ENCODE measurements around the gene SLIT3. TPM values are rescaled to one million over a fixed set of nuclear protein-coding genes. Genes with fewer than 3 reads are reported as not detected.

The SLIT3 gene
- total RNA-seq, 1 donor from 2014 or later = not detected

DNA sequence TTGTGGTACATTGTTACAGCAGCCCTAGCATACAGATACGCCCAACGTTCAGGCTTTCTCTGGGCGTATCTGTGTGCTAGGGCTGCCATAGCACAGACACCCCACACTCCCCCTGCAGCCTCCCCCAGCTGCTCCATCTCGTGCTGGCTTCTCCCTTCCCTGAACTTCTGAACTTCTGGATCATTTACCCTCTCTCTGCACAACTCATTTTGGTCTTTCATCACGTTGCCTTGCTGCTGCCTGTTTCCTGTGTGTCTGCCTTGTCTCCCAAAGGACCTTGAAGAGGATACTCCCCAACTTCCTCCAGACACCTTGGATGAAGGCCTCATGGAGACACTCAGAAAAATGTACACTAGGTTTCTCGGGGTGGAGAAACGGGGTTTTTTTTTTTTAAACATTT lies 37.3 kb downstream of the SLIT3 start:
- DNase-seq = no peak

DNA sequence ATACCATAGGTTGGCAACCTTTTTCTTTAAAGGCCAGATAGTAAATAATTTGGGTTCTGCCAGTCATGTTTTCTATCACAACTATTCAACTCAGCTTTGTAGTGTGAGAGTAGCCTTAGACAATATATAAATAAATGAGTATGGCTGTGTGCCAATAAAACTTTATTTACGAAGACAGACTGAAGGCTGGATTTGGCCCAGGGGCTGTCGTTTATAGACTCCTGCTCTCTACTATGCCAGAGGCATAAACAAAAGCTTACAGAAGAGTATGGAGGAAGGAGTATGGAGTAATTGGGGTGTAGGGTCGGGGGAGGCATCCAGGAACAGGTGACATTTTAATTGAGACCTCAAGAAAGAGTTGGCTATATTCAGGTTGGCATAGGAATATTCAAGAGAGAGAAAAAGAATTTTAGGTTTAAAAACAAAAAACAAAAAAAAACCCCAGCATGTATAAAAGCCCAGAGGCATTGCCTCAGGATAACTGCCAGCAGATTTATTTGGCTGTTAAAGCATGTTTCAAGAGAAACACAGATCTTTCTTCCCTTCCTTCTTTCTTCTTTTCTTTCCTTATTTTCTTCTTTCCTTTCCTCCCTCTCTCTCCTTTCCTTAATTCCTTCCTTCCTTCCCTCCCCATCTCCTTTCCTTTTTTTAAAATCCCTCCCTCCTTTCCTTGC lies 39.9 kb downstream of the SLIT3 start:
- no peak for DNase-seq

DNA sequence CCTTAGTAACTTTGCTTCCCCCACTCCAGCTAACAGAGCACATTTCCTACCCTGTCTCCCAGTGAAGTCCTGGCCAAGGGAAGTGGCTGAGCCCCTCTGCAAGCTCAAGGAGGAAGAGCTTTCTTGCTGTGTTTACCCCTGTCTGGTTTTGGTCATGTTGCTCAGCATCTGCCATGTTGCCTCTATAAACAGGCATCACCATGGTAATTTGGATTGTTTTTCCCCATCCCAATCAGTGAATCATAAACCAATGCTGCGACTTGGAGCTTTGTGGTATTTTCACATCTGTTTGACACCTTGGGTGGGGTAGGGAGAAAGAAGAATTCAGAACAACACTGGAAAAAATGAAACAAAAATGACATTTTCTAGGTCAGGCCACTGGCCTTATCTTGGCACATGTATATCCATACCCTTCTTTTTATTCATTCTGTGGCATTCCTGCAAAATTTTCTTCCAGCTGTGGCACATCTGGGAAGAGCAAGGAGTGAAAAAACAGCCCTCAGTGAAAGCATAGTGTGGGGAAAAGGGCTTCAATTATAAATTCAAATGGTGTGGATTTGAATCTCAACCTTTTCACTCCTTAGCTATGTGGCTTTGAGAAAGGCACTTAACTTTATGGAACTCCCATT lies 42.5 kb downstream of the SLIT3 start:
- no peak for DNase-seq

DNA sequence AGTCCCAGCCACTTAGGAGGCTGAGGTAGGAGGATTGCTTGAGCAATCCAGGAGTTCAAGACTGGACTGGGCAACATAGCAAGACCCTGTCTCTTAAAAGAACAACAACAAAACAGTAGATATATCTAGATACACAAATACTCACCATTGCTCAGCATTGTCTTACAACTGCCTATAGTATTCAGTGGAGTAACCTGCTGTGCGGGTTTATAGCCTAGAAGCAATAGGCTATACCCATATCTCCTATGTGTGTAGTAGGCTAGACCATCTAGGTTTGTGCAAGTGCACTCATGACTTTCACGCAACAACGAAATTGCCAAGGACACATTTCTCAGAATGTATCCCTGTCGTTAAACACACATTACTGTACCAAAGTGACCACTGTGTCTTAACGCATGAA lies 44.7 kb downstream of the SLIT3 start:
- no peak for DNase-seq

DNA sequence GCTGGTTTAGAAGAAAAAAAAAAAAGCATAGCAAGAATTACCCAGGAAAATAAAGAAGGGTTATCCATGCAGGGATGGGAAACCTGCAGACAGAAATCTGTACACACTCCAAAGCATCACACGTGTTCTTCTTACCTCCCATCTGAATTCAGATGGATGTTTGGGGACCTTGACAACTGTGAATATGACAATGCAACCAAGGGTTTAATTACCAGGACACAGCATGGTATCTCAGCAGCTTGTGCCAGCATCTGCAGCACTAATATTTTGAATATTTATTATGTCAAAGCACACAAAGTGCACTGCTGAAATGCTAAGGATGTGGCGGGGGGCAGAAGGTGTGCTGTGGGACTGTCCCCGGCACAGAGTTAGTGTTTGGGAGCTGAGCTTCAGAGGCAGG lies 47.9 kb downstream of the SLIT3 start:
- no peak for DNase-seq

DNA sequence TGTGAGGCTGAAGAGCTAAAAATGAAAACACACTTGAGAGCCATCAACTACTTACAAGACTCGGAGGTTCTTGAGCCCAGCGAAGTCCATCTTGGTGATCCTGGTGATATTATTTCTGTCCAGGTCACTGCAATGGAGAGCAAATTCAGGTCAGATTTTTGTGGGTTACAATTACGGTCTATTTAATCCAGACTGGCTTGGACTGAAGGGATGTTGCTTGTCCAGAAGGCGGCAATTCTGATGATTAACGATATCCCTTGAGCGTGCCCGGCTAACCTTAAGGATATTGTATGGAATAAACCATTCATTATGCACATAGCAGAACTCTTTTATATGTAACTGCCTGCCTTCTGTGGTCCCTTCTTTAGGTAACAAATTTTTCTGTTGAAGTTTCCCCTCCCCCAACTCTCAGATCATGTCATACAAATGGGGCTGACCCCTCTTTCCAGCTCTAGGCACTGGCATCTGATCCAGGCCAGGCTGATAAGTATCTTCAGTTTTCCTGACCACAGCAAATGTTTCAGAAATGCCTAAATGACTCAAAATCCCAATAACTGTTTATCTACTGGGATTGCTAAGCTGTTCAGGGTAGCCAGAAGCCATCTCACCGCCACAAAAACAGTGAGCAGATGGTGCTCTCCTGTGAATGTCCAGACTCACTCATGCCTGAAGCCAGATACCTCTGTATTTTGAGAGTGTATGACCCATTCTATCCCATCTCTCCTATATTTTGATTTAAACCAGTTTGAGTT lies 49.4 kb downstream of the SLIT3 start:
- no peak for DNase-seq

DNA sequence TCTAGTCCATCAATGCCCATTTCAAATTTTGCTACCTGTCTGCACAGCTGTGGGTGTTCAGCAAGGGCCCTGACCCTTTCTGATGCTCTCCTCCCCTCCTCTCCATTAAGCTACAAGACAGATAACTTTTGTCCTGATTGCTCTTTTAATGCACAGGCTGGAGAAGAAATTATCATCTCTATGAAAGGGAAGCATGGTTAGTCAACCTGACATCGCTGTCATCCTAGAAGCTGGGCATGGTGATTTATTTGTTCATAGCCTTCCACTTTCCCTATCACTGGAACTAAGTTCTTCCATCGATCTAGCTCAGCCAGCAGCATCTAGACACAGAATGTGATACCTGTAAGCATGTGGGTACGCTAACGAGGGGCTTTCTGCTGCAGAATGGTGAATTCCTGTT lies 50.1 kb downstream of the SLIT3 start:
- DNase-seq = no peak

DNA sequence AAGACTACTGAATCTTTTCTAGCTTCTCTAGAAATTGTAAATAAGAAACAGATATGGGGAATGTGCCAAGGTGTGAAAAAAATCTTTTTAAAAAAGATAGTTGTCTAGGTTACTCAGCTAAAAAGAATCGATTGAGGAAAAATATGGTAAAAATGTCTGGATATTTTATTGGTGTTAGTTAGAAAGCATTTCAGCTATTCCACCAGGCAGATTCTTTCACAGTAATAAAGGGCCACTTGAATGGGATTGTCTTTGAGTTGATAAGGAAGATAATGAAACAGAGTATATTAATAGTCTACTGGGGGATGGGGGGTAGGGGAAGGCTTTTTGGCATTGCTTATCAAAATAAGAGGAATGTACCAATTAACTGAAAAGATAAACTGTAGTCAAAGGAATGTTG lies 51.9 kb downstream of the SLIT3 start:
- no peak for DNase-seq

DNA sequence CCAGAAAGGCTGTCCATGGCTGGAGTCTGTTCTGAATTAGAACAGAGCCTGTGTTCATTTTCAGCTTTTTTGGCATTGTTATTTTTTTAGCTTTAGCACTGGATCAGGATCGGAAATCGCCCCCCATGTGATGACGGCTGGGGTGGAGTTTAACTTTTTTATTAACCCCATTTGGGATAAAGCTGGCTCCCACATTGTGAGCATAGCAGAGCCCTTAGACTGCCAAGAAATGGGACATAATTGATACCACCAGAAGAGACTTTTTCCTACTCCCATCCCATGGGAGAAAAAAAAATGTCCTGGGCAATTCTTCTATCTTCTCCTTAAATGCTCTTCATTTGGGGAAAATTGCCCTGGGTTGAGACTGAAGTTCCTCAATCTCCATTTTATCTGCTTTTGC lies 52.4 kb downstream of the SLIT3 start:
- no peak for DNase-seq

DNA sequence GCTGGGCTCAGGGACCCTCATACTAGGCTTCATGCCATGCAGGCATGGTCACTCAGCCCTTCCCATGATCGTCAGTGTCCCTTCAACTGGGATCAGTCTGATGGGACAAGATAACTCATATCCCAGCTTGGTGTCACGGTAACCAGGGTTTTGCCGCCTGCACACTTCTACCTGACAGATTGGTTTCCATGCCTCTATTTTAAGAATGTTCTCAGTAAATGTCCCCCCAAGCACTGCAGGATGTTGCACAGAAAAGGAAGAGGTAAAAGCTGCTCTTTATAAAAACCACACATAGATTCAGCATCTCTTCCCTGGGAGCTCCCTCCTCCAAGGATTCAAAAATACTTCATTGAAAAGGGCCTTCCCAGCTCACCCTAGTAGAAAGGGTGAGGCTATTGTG lies 56.1 kb downstream of the SLIT3 start:
- no peak for DNase-seq

DNA sequence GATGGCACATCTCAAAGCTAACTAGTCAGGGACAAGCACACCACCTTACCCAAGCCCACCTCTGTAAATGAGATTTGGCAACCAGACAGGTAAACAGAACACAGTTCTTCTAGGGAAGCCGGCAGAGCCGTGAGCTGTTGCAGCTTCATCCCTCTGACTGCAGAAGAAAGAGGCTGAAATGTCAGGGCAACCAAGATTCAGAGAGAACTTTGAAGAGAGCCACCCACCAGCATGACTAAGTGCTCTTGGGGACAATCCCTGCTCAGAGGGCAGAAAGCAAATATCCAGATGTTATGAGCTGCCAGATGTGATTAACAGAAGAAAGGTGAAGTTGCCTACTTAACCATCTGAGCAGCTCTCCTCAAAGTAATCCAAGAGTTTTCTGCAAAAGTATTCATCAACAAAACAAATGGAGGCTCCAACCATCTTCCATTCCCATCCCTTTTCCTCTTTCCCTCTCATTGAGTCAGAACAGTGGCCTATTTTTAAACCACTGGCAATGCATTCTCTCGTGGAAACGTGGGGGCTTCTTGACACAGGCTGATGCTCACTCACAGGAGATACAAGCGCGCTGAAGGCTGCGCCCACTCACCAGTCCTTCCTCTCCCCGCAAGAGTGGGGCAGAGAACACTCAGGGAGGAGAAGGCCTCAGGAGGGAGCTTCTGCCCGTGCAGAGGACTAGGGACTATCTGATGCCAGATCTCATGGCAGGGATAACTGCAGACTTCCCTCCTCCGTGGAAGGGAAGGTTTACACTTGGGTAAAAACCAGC lies 57.1 kb downstream of the SLIT3 start:
- DNase-seq = no peak

DNA sequence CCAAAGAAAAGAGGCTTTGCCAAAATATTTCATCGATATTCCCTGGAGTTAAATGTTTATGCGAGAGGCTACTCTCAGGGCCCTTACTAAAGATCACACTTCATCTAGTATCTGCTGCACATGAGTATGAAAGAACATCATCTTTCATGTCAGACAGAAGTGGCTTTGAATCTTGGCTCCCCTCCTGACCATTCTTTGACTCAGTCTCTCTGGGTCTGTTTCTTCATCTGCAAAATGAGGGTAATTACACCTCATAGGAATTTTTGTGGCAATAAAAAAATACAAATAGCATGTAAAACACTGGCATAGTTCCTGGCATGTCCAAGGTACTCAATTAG lies 58.1 kb downstream of the SLIT3 start:
- no peak for DNase-seq

DNA sequence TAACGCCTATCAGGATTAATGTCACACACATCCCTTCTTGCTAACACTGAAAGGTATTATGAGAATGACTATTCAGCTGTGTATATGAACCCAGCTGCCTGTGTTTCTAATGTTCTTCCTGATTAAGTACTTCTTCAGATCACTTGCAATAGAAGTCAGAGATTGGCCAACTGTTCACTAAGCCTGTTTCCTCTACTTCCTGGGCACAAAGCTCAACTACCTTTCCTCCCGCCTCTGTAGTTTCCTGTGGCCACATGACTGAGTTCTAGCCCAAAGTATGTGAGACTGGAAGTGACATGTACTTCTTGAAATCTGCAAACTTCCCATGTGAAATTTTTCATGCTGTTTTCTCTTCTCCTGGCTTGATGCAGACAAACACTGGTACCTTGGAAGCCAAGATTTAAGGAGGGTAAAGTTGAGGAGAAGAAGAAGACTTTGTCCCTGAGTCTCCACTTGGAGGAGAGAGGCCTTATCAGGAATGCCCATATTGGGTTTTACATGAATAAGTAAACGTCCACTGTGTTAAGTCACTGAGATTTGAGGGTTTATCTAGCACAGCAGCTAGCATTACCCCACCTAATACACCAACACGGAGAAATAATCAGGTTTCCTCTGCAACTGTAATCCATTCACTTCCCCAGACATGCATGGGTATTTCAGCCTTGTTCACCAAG lies 58.6 kb downstream of the SLIT3 start:
- DNase-seq = no peak

DNA sequence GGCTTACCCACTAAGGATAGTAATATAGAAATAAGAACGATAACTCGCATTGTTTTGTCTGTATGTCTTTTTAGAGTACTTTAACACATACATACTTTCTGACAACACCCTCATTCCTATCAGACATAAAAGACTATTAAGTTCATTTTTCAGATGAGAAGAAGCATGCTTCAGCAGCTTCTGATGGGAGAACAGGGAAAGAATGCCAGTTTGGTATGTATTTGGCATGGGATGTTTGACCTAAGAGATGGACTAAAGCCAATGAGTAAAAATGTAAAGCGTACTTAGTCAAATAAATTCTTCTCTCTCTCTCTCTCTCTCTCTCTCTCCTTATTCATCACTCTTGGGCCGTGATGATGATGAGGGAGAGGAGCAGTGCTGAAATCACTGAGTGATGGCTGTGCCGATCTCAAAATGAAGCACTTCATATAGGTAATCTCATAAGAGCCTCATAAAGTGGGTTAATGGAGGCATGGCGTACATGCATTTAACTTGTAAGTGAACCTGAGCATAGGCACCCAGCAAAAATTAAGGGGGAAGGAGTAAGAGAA lies 71.5 kb downstream of the SLIT3 start:
- DNase-seq = no peak

DNA sequence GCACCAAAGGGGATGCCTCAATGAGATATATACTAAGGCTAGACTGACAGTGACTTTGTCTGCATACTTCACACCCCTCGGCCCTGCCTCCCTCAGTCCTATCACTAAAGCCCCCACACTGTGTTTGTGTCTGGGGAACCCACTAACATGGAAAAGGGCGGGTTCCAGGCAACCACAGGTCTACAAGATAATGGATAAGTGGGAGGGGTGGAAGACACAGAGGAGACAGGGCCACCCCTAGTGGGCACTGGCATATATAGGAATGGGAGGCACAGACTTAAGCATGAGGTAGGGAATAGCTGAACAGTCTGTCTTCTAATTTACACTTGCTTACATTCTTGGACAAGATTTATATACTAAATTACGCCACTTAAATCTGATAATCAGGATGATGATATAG lies 74.0 kb downstream of the SLIT3 start:
- no peak for DNase-seq

DNA sequence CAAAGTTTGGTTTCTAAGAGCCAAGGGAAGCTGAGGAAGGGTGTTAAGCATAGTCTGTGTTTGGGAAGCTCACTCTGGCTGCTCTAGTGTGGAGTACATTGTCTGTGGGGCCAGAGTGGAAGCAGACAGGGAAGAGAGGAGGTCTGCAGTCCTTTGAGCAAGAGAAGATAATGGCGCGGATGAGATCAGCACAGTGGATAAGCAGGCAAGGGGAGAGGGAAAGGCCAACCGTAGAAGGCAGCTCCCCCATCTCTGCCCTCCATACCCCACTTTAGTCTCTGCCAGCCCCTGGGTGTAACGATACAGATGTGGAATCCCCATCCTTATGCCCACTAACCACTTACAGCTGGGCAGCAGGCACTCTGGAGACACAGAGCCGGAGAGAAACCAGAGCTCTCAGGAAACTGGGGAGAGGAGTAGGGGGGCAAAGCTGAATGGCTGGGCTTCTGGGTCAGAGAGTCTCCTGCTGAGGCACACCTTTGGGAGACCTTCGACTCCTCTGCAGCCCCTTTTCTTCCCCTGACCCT lies 75.0 kb downstream of the SLIT3 start:
- no peak for DNase-seq

DNA sequence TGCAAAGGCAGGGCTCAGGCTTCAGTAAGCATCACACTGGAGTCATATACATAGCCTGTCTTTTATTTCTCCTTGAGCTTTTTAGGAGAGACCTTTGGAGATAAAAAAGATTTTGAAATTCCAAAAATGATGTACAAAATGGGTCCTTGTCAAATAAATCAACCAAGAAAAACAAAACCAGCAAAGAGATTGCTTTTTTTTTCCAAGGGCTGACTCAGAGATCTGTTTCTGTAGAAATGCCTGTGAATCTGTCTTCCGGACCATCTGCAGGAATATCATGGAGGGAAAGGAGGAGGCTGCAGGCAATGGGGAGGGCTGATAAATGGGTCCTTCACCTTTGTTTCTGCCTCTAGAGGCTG lies 77.4 kb downstream of the SLIT3 start:
- no peak for DNase-seq

DNA sequence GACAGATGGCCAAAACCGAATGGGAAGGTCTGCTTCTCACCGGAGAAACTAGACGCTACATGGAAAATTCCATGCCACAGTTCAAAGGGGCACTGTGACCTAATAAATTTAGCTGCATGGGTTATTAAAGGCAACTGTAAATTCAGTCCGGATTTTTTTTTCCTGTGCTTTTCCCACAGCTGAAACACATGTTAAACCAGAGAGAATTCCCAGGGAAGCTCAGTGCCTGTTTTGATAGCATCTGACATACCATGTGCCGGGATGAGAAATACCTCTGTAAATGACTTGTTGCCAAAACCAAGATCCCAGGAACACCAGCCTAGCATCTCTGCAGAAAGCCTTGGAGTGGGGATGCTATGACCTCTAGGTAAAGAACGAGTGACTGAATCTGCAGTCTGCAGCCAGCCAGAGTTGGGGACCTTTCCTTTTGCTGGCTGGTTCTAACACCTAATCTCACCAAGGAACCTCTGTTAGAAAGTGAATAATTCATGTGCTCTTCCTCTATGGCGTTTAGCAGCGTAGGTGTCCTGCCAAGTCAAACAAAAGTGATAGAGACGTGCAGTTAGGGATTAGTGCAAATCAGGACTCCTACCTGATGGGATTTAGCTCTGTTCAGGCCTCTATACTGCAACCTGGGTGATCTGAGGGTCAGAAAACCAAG lies 77.9 kb downstream of the SLIT3 start:
- no peak for DNase-seq

DNA sequence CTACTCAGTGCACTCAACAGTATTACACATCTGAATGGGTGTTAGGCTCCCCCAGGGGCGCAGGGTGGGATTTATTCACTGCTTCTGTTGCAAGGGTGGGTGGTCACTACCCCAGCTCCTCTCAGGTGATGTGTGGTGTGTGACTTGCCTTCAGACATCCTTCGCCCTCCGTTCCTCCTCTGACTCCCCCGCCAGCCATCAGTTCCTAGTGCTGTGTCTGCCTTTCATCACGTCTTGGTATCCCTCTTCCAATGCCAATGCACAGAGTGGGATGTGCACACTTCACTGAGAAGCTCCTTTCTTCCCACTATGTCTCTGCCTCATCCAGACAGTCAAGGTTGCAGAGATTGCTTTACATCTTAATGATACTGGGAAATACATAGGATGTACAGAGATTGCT lies 79.4 kb downstream of the SLIT3 start:
- DNase-seq = no peak

DNA sequence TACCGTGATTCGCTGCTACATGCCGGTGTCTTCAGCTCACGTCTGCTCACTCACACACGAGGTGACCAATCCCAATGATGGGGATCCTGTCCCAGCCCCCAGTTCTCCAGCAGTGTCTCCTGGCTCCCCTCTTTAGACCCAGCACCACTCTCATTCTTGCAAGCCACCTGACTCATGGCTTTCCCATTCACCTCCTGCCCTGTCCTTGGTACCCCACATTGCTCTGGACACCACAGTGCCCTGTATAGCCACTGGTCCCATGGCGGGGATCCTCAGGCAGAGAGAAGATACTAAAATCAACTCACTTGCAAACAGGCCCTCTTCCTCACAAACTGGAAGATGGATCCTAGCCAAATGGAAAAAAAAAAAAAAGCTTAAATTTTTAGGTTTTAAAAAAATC lies 81.0 kb downstream of the SLIT3 start:
- DNase-seq = no peak

DNA sequence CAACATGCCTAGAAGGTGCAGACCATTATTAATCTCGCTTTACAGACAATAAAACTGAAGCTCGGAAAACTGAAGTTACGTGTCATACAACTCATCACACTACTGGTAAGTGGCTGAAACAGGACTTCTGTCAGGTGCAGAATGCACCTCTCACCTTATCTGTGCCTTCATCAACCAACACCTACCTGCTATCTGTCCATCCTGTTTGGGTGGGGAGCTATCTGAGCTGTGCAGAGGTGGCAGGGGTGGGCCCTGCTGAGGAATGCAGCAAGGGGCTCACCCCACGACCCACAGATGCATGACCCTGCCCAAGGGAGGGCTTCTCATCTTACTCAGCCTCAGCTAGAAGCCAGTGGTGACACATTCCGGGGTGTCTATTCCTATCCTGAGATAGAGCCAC lies 81.6 kb downstream of the SLIT3 start:
- no peak for DNase-seq

DNA sequence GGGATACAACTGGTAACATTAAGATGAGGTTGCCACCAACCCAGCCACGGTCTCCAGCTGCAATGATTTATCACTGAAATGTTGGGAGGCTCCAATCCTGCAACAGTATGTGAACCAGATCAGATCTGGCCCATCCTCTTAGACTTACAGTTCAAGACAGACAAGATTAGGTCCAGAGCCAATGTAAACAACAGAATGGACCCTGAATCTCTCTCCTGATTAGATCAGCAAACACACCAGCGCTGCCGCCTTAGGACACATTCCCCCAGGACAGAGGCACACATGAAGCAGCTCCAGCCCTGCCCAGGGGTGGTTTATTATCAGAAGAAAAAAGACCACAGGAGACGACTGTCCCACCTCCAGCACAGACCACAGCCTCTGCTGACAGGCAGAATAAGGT lies 82.1 kb downstream of the SLIT3 start:
- DNase-seq = no peak

Measured in dermis blood vessel endothelial cell (primary cell).